Fibroblast of mammary gland (primary cell): ENCODE results near the gene ACOXL.

Source experiments
- DNase-seq: peaks from one replicate; pipeline ENCODE4 v3.0.0-alpha.2; 2010; ENCODE audit warnings: low read depth
- H3K4me3 ChIP-seq: 2 replicates; pipeline ENCODE4 v1.5.1; 2011; ENCODE audit warnings: low read depth, mild to moderate bottlenecking, low read length, moderate library complexity; ENCODE audit not compliant: control insufficient read depth
- CTCF ChIP-seq: conservative IDR thresholded peaks from 2 replicates; pipeline ENCODE4 v1.5.1; 2011; ENCODE audit warnings: low read depth, low read length, inconsistent platforms; ENCODE audit not compliant: control insufficient read depth, insufficient read depth

Gene ACOXL

GRCh38 chr2:110877031-110877827 is 144.9 kb downstream of the ACOXL start:
- no peak for DNase-seq
- TF ChIP-seq CTCF = no peak
- H3K4me3 ChIP-seq = no peak overlapping the region

GRCh38 chr2:110878150-110878549 is 145.8 kb downstream of the ACOXL start:
- DNase-seq = no peak
- TF ChIP-seq CTCF = no peak
- no peak overlapping the region for H3K4me3 ChIP-seq

GRCh38 chr2:110881908-110882307 is 149.5 kb downstream of the ACOXL start:
- no peak for TF ChIP-seq CTCF
- H3K4me3 ChIP-seq = no peak overlapping the region
- no peak for DNase-seq

- no peak for DNase-seq
- H3K4me3 ChIP-seq = no peak overlapping the region
- TF ChIP-seq CTCF = no peak
These were observed 151.0 kb downstream of the ACOXL start for GRCh38 chr2:110883406-110883805.

- TF ChIP-seq CTCF = no peak
- H3K4me3 ChIP-seq = no peak overlapping the region
- no peak for DNase-seq
These were observed 152.9 kb downstream of the ACOXL start for GRCh38 chr2:110885256-110885655.

GRCh38 chr2:110886826-110887573 is 154.6 kb downstream of the ACOXL start:
- H3K4me3 ChIP-seq = no peak overlapping the region
- no peak for TF ChIP-seq CTCF
- DNase-seq = no peak
